ENCODE data around the gene ERBIN.
"Not testable (repeated sequence)": the region's sequence is repeated elsewhere in the genome, so short reads cannot be mapped to it uniquely, and the experiment has no call there.

DNA sequence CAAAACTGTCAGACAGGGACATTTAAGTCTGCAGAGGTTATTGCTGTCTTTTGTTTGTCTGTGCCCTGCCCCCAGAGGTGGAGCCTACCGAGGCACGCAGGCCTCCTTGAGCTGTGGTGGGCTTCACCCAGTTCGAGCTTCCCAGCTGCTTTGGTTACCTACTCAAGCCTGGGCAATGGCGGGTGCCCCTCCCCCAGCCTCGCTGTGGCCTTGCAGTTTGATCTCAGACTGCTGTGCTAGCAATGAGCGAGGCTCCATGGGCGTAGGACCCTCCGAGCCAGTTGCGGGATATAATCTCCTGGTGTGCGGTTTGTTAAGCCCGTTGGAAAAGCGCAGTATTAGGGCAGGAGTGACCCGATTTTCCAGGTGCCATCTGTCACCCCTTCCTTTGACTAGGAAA is 136.7 kb downstream of the ERBIN start:
- TF ChIP-seq, protein P1, sequence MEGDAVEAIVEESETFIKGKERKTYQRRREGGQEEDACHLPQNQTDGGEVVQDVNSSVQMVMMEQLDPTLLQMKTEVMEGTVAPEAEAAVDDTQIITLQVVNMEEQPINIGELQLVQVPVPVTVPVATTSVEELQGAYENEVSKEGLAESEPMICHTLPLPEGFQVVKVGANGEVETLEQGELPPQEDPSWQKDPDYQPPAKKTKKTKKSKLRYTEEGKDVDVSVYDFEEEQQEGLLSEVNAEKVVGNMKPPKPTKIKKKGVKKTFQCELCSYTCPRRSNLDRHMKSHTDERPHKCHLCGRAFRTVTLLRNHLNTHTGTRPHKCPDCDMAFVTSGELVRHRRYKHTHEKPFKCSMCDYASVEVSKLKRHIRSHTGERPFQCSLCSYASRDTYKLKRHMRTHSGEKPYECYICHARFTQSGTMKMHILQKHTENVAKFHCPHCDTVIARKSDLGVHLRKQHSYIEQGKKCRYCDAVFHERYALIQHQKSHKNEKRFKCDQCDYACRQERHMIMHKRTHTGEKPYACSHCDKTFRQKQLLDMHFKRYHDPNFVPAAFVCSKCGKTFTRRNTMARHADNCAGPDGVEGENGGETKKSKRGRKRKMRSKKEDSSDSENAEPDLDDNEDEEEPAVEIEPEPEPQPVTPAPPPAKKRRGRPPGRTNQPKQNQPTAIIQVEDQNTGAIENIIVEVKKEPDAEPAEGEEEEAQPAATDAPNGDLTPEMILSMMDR (IDR thresholded peaks at IDR 0.05) = not testable (repeated sequence)
- TF ChIP-seq POLR2A (IDR thresholded peaks at IDR 0.05) = not testable (repeated sequence)

Measured in esophagus squamous epithelium (tissue), 4 donors.